NT2/D1 (cell line): ENCODE measurements around the gene PPM1F.

Experiments
- DNase-seq: peaks from one replicate; pipeline ENCODE4 v3.0.0-alpha.2; 2011; ENCODE audit warnings: low read depth, low spot score
- H3K27me3 ChIP-seq: 2 replicates; pipeline ENCODE4 v1.6.0; 2011; ENCODE audit warnings: mild to moderate bottlenecking; ENCODE audit not compliant: insufficient read length, insufficient read depth
- H3K36me3 ChIP-seq: 2 replicates; pipeline ENCODE4 v1.6.1; 2011; ENCODE audit warnings: mild to moderate bottlenecking, low read length, mixed read lengths; ENCODE audit not compliant: insufficient read depth, insufficient read length
- H3K4me1 ChIP-seq: 2 replicates; pipeline ENCODE4 v1.5.1; 2011; ENCODE audit not compliant: insufficient read depth, insufficient read length
- H3K4me3 ChIP-seq: 2 replicates; pipeline ENCODE4 v1.5.1; 2011; ENCODE audit warnings: low read depth; ENCODE audit not compliant: insufficient read length
- H3K9ac ChIP-seq: 2 replicates; pipeline ENCODE4 v1.6.0; 2011; ENCODE audit warnings: low read depth; ENCODE audit not compliant: insufficient read length
- H3K9me3 ChIP-seq: 2 replicates; pipeline ENCODE4 v1.5.1; 2011; ENCODE audit warnings: mild to moderate bottlenecking, low read length; ENCODE audit not compliant: insufficient read depth
- SUZ12 ChIP-seq: IDR thresholded peaks from 2 replicates; pipeline ENCODE4 v1.6.1; 2011; ENCODE audit not compliant: insufficient read length, insufficient read depth; ENCODE audit errors: extremely low read depth
- YY1 ChIP-seq: IDR thresholded peaks from 2 replicates; pipeline ENCODE4 v1.6.1; 2011; ENCODE audit not compliant: insufficient read length, insufficient read depth
- ZNF274 ChIP-seq: IDR thresholded peaks from 2 replicates; pipeline ENCODE4 v1.6.1; 2011; ENCODE audit warnings: mild to moderate bottlenecking, low read depth, low read length

PPM1F gene

GRCh38 chr22:21982338-21982965, 29.8 kb upstream of the PPM1F start, which contains the start of gene TOP3B:
TOP3B (minus strand) TSS chr22:21982787; CDS start chr22:21975709, 7,078 bp downstream.
- Histone ChIP-seq H3K4me3 (peak within 1 kb of the TSS; percentile 71), H3K9me3 (no peaks in the 10 kb centered on the region), H3K4me1 (no peaks in the 10 kb centered on the region), H3K27me3 (peaks cover 14% of the 10 kb centered on the region), H3K36me3 (peaks cover 34% of the 10 kb centered on the region), H3K9ac (peak within 1 kb of the TSS; percentile 95)
- DNase-seq, result peak; percentile 48
- TF ChIP-seq YY1, result no peak
- no peak for TF ChIP-seq SUZ12
- no peak for TF ChIP-seq ZNF274

GRCh38 chr22:21981874-21982273, 29.2 kb upstream of the PPM1F start:
- TF ChIP-seq ZNF274 (no peak), YY1 (no peak), SUZ12 (no peak)
- no peak for DNase-seq
- H3K9ac ChIP-seq, result peak overlapping the region; percentile 95

GRCh38 chr22:21980547-21980946, 27.9 kb upstream of the PPM1F start:
- DNase-seq, result no peak
- no peak overlapping the region for H3K9ac ChIP-seq
- TF ChIP-seq SUZ12, result no peak
- no peak for TF ChIP-seq YY1
- TF ChIP-seq ZNF274, result no peak
- H3K9me3 ChIP-seq, result no peaks in the 10 kb centered on the region
- peaks cover 7% of the 10 kb centered on the region for H3K27me3 ChIP-seq
- H3K4me3 ChIP-seq, result no peak overlapping the region
- peaks cover 45% of the 10 kb centered on the region for H3K36me3 ChIP-seq
- H3K4me1 ChIP-seq, result no peaks in the 10 kb centered on the region

More at GRCh38 chr22:21981874-21982273, 29.2 kb upstream of the PPM1F start:
- Histone ChIP-seq H3K27me3 (peaks cover 13% of the 10 kb centered on the region), H3K36me3 (peaks cover 34% of the 10 kb centered on the region), H3K4me1 (no peaks in the 10 kb centered on the region), H3K4me3 (peak overlapping the region; percentile 71), H3K9me3 (no peaks in the 10 kb centered on the region)

GRCh38 chr22:21978564-21979386, 26.1 kb upstream of the PPM1F start:
- TF ChIP-seq YY1 (no peak), SUZ12 (no peak), ZNF274 (no peak)
- Histone ChIP-seq H3K4me3 (no peak overlapping the region), H3K27me3 (no peaks in the 10 kb centered on the region), H3K4me1 (no peaks in the 10 kb centered on the region), H3K9me3 (no peaks in the 10 kb centered on the region), H3K9ac (no peak overlapping the region), H3K36me3 (peaks cover 62% of the 10 kb centered on the region)
- DNase-seq, result no peak

DNA sequence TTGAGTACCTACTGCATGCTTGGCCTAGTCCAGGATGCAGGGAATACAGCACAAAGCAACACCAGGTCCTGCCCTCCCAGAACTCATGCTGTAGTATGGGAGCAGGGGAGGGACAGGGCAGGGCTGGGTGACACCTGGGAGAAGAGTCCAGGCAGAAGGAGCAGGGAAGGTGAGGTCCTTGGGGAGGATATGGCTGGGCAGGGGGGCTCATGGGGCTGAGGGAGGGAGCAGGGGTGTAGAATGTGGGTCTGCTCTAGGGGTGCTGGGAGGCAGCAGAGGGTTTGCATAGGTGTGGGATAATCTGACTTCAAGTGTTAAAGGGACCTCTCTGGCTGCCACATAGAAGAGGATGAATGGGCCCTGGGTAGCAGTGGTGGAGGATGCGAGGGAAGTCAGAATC, 25.2 kb upstream of the PPM1F start:
- Histone ChIP-seq H3K9ac (no peak overlapping the region), H3K9me3 (no peaks in the 10 kb centered on the region), H3K4me1 (no peaks in the 10 kb centered on the region), H3K36me3 (peaks cover 72% of the 10 kb centered on the region), H3K27me3 (no peaks in the 10 kb centered on the region), H3K4me3 (no peak overlapping the region)
- DNase-seq, result no peak
- TF ChIP-seq SUZ12, result no peak

DNA sequence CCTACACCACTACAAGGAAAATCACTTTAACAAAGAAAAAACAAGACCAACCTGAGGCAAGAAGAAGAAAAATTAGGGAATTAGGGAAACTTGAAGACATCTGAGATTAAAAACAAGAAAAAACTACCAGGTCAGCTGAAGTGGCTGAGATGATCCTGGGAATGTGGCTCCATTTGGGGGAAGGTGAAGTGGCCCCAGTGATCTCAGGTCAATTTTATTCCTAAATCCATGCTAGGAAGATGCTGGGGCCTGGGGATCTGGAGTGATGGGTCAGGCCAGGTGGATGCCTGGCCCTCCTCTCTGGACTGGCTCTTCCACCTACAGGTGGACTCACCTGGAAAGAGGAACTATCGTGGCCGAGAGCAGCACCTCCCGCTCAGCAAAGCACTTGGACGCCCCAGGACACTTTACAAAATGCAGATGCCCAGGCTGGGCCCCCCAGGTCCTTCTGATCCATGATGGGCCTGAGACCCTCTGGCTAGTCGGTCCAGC, 23.3 kb upstream of the PPM1F start:
- H3K4me3 ChIP-seq, result no peak overlapping the region
- peaks cover 82% of the 10 kb centered on the region for H3K36me3 ChIP-seq
- TF ChIP-seq SUZ12 (no peak), ZNF274 (no peak), YY1 (no peak)
- H3K27me3 ChIP-seq, result no peaks in the 10 kb centered on the region
- no peak overlapping the region for H3K9ac ChIP-seq
- no peak for DNase-seq
- no peaks in the 10 kb centered on the region for H3K4me1 ChIP-seq
- no peaks in the 10 kb centered on the region for H3K9me3 ChIP-seq

DNA sequence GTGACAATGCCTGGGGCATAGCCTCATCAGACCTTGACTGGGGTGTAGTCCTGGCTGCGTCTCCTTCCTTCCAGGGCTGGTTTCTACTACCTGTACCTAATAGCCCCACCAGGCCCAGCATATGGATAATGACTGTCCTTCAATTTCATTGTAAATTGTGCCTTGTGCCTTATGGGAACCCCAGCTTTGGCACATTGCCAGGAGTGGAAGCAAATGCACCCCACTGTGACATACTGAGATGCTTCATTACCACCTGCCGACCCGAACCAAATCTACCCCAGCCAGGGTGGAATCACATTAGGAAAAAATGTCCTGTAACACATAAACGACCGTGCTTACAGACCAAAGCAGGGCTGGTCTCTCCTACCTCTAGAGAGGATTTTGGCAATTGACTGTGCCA, 22.6 kb upstream of the PPM1F start:
- Histone ChIP-seq H3K9me3 (no peaks in the 10 kb centered on the region), H3K4me3 (no peak overlapping the region), H3K27me3 (no peaks in the 10 kb centered on the region), H3K9ac (no peak overlapping the region), H3K36me3 (peaks cover 82% of the 10 kb centered on the region), H3K4me1 (no peaks in the 10 kb centered on the region)
- no peak for DNase-seq
- no peak for TF ChIP-seq ZNF274
- TF ChIP-seq SUZ12, result no peak
- no peak for TF ChIP-seq YY1
